22Rv1 (cell line): ENCODE data around the gene ASTN1.

Experiments
- ZFX ChIP-seq: fragments of 450-650 bp; IDR thresholded peaks from 2 replicates; pipeline ENCODE4 v1.6.1; 2017; ENCODE audit warnings: antibody characterized with exemption, borderline replicate concordance
- TF ChIP-seq, protein P1 (sequence below): fragments of 450-650 bp; IDR thresholded peaks from 2 replicates; pipeline ENCODE4 v1.5.1; 2017; ENCODE audit warnings: mild to moderate bottlenecking

GRCh38 chr1:177106614-177107365 lies 57.7 kb downstream of the ASTN1 start:
- TF ChIP-seq, protein P1, sequence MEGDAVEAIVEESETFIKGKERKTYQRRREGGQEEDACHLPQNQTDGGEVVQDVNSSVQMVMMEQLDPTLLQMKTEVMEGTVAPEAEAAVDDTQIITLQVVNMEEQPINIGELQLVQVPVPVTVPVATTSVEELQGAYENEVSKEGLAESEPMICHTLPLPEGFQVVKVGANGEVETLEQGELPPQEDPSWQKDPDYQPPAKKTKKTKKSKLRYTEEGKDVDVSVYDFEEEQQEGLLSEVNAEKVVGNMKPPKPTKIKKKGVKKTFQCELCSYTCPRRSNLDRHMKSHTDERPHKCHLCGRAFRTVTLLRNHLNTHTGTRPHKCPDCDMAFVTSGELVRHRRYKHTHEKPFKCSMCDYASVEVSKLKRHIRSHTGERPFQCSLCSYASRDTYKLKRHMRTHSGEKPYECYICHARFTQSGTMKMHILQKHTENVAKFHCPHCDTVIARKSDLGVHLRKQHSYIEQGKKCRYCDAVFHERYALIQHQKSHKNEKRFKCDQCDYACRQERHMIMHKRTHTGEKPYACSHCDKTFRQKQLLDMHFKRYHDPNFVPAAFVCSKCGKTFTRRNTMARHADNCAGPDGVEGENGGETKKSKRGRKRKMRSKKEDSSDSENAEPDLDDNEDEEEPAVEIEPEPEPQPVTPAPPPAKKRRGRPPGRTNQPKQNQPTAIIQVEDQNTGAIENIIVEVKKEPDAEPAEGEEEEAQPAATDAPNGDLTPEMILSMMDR: no peak
- TF ChIP-seq ZFX: no peak
